CD4-positive, CD25-positive, alpha-beta regulatory T cell (primary cell): ENCODE data around the gene MISP. TPM values are rescaled to one million over a fixed set of nuclear protein-coding genes. Genes with fewer than 3 reads are reported as not detected.

Experiments
- ATAC-seq, 2 donors: fragments of 150-1000 bp; cut with Tn5 transposase; one replicate each; pipeline ENCODE4 v1.10.0; 2021; ENCODE audit warnings: low read depth in 2 of 2, moderate number of reproducible peaks in 2 of 2, moderate library complexity in 1 of 2
- DNase-seq, 3 donors: peaks; one replicate each; pipeline versions ENCODE4 v3.0.0 to v3.0.0-alpha.2; 2012 to 2022; ENCODE audit warnings: mixed read lengths in 1 of 3
- H3K27ac ChIP-seq: one replicate; pipeline ENCODE4 v1.7.0; 2013; ENCODE audit warnings: mild to moderate bottlenecking, low read length; ENCODE audit not compliant: insufficient read depth, poor library complexity, severe bottlenecking
- H3K27me3 ChIP-seq: one replicate; pipeline ENCODE4 v1.7.0; 2013; ENCODE audit warnings: low read length; ENCODE audit not compliant: control insufficient read depth, insufficient read depth
- H3K36me3 ChIP-seq: one replicate; pipeline ENCODE4 v1.7.0; 2013; ENCODE audit warnings: mild to moderate bottlenecking, low read length, moderate library complexity; ENCODE audit not compliant: control insufficient read depth, insufficient read depth
- H3K4me1 ChIP-seq: 2 replicates; pipeline ENCODE4 v1.7.0; 2013; ENCODE audit warnings: mild to moderate bottlenecking, low read length; ENCODE audit not compliant: insufficient read depth, control insufficient read depth, poor library complexity, severe bottlenecking
- H3K4me3 ChIP-seq: one replicate; pipeline ENCODE4 v1.7.0; 2013; ENCODE audit warnings: low read depth, mild to moderate bottlenecking, low read length, moderate library complexity
- H3K9me3 ChIP-seq, 2 experiments: 1 replicate in 1 of 2; 2 replicates in 1 of 2; pipeline ENCODE4 v1.7.0; 2013; ENCODE audit warnings: low read length in 2 of 2, mild to moderate bottlenecking in 1 of 2, moderate library complexity in 1 of 2; ENCODE audit not compliant: control insufficient read depth in 2 of 2
- H3K27ac Mint-ChIP-seq, 3 donors: one replicate each; pipeline ENCODE4 v1.8.0; 2020 to 2022; ENCODE audit warnings: mild to moderate bottlenecking in 3 of 3, mixed read lengths in 3 of 3, moderate library complexity in 2 of 3
- H3K27me3 Mint-ChIP-seq: one replicate; pipeline ENCODE4 v1.8.0; 2022; ENCODE audit warnings: mild to moderate bottlenecking, mixed read lengths
- H3K36me3 Mint-ChIP-seq: one replicate; pipeline ENCODE4 v1.8.0; 2020; ENCODE audit warnings: mixed read lengths
- H3K4me1 Mint-ChIP-seq, 4 donors: one replicate each; pipeline ENCODE4 v1.8.0; 2020 to 2022; ENCODE audit warnings: mixed read lengths in 4 of 4, mild to moderate bottlenecking in 1 of 4
- H3K4me3 Mint-ChIP-seq, 4 donors: one replicate each; pipeline ENCODE4 v1.8.0; 2020 to 2022; ENCODE audit warnings: mild to moderate bottlenecking in 4 of 4, mixed read lengths in 4 of 4, moderate library complexity in 3 of 4
- H3K9me3 Mint-ChIP-seq, 7 donors: one replicate each; pipeline ENCODE4 v1.8.0; 2020 to 2022; ENCODE audit warnings: mixed read lengths in 7 of 7, mild to moderate bottlenecking in 3 of 7, moderate library complexity in 2 of 7
- polyA plus RNA-seq, 4 donors: library from polyadenylated mRNA; unstranded; fragments of 300-500 nt; fragmentation: Illumina TruSeq; gene quantifications; one replicate each; pipeline ENCODE4 v1.2.3, GENCODE V29; 2021
- total RNA-seq: library from RNA; stranded (reverse); gene quantifications from one replicate; pipeline ENCODE4 v1.2.3, GENCODE V29; 2022

MISP gene
- total and polyA plus RNA-seq, 5 donors from 2014 or later: not detected

DNA sequence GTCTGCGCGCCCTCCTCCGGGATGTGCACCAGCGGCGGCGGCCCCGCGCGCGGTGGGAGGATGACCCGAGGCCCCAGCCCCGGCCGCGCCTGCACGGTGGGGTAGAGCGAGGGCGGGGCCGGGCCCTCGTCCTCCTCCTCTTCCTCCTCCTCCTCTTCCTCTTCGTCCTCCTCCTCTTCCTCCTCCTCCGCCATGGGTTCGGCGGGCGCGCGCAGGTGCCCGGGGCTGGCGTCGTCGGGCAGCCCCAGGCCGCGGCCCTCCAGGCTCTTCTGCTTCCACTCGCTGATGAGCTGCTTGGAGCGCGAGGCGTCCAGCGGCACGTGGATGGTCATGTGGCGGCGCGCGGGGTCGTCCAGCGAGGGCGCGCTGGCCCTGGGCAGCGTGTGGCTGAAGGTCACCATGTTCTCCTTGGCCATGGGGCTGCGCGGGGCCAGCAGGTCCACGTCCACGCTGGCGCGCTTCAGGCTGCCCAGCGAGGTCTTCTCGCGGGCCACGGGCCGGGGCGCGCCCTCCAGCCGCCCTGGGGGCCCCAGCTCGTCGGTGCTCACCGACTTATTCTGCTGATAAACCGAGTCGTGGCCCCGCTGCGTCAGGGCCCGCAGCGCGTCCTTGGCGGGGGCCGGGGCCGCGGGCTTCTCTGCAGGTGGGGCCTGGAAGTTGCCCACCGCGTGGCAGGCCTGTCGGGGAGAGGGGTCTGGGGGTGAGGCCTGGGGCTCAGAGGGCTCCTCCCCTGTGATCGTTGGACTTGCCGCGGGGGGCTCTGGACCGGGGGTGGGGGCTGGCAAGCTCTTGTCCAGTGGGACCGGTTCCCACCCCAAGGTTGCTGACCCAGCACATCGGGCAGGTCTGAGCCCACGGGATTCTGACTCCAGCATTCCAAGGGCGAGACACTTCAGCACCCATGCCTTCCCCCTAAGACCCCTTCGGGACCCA lies 62.6 kb downstream of the MISP start:
- peaks cover 0 to 2% (median 0%) of the 10 kb centered on the region in 4 donors for H3K4me1 Mint-ChIP-seq
- H3K27ac Mint-ChIP-seq: no peak overlapping the region
- Histone ChIP-seq H3K9me3 (no peaks in the 10 kb centered on the region), H3K36me3 (peaks cover 35% of the 10 kb centered on the region), H3K4me3 (no peak overlapping the region), H3K4me1 (no peaks in the 10 kb centered on the region), H3K27ac (no peak overlapping the region), H3K27me3 (no peaks in the 10 kb centered on the region)
- no peak overlapping the region for H3K4me3 Mint-ChIP-seq
- ATAC-seq (no peak), DNase-seq (no peak)
- peaks cover 0 to 2% (median 0%) of the 10 kb centered on the region in 7 donors for H3K9me3 Mint-ChIP-seq
- peaks cover 8% of the 10 kb centered on the region for H3K36me3 Mint-ChIP-seq
- no peaks in the 10 kb centered on the region for H3K27me3 Mint-ChIP-seq

Other genes with a start within 250 kb of the MISP start
- gene TPGS1, start 243.6 kb upstream of the MISP start, total RNA-seq: 19.3 TPM
- gene TPGS1, start 243.6 kb upstream of the MISP start, polyA plus RNA-seq: 10 to 100 TPM; 18.2 to 44.4 (median 37.3) TPM
- 39.2 TPM for gene CDC34, start 219.4 kb upstream of the MISP start, total RNA-seq
- gene CDC34, start 219.4 kb upstream of the MISP start, polyA plus RNA-seq: 10 to 100 TPM; 32.2 to 37.8 (median 34.8) TPM
- 38.3 TPM for gene GZMM, start 207.1 kb upstream of the MISP start, total RNA-seq
- gene GZMM, start 207.1 kb upstream of the MISP start, polyA plus RNA-seq: 100 to 1,000 TPM in 1 of 4 donors, 10 to 100 TPM in 3; 61.5 to 124 (median 90.0) TPM
- gene BSG, start 178.5 kb upstream of the MISP start, total RNA-seq: 132 TPM
- 100 to 1,000 TPM; 282 to 338 (median 300) TPM for gene BSG, start 178.5 kb upstream of the MISP start, polyA plus RNA-seq
- gene HCN2, start 161.2 kb upstream of the MISP start, total RNA-seq: 1.2 TPM
- gene HCN2, start 161.2 kb upstream of the MISP start, polyA plus RNA-seq: not detected
- gene POLRMT, start 117.6 kb upstream of the MISP start, total RNA-seq: 62.9 TPM
- 10 to 100 TPM; 25.4 to 38.1 (median 34.1) TPM for gene POLRMT, start 117.6 kb upstream of the MISP start, polyA plus RNA-seq
- gene FGF22, start 111.2 kb upstream of the MISP start, total RNA-seq: 0.81 TPM
- under 1 TPM in 1 of 4 donors, not detected in 3; 0.17 TPM for gene FGF22, start 111.2 kb upstream of the MISP start, polyA plus RNA-seq
- gene RNF126, start 87.9 kb upstream of the MISP start, total RNA-seq: 124 TPM
- 10 to 100 TPM; 57.2 to 80.8 (median 76.9) TPM for gene RNF126, start 87.9 kb upstream of the MISP start, polyA plus RNA-seq
- gene FSTL3, start 74.7 kb upstream of the MISP start, total RNA-seq: 0.64 TPM
- 1 to 10 TPM in 1 of 4 donors, under 1 TPM in 3; 0.55 to 2.1 (median 0.71) TPM for gene FSTL3, start 74.7 kb upstream of the MISP start, polyA plus RNA-seq
- 3.3 TPM for gene PRSS57, start 55.7 kb upstream of the MISP start, total RNA-seq
- gene PRSS57, start 55.7 kb upstream of the MISP start, polyA plus RNA-seq: not detected
- not detected for gene PALM, start 42.2 kb upstream of the MISP start, total RNA-seq
- gene PALM, start 42.2 kb upstream of the MISP start, polyA plus RNA-seq: not detected
- 308 TPM for gene PTBP1, start 46.3 kb downstream of the MISP start, total RNA-seq
- gene PTBP1, start 46.3 kb downstream of the MISP start, polyA plus RNA-seq: 100 to 1,000 TPM; 108 to 132 (median 126) TPM
- not detected for gene PLPPR3, start 70.8 kb downstream of the MISP start, total RNA-seq
- gene PLPPR3, start 70.8 kb downstream of the MISP start, polyA plus RNA-seq: not detected
- gene AZU1, start 76.7 kb downstream of the MISP start, total RNA-seq: 0.59 TPM
- gene AZU1, start 76.7 kb downstream of the MISP start, polyA plus RNA-seq: not detected
- not detected for gene PRTN3, start 89.9 kb downstream of the MISP start, total RNA-seq
- gene PRTN3, start 89.9 kb downstream of the MISP start, polyA plus RNA-seq: not detected
- gene ELANE, start 101.2 kb downstream of the MISP start, total RNA-seq: not detected
- gene ELANE, start 101.2 kb downstream of the MISP start, polyA plus RNA-seq: not detected
- gene CFD, start 108.6 kb downstream of the MISP start, total RNA-seq: 1.9 TPM
- 1 to 10 TPM; 2.0 to 6.4 (median 2.5) TPM for gene CFD, start 108.6 kb downstream of the MISP start, polyA plus RNA-seq
- 71.5 TPM for gene MED16, start 142.1 kb downstream of the MISP start, total RNA-seq
- gene MED16, start 142.1 kb downstream of the MISP start, polyA plus RNA-seq: 10 to 100 TPM; 61.9 to 91.7 (median 81.4) TPM
- gene RNU6-9, start 142.4 kb downstream of the MISP start, total RNA-seq: not detected
- gene RNU6-9, start 142.4 kb downstream of the MISP start, polyA plus RNA-seq: not detected
- gene R3HDM4, start 162.1 kb downstream of the MISP start, total RNA-seq: 266 TPM
- gene R3HDM4, start 162.1 kb downstream of the MISP start, polyA plus RNA-seq: 100 to 1,000 TPM; 249 to 283 (median 267) TPM
- 0.86 TPM for gene KISS1R, start 166.2 kb downstream of the MISP start, total RNA-seq
- gene KISS1R, start 166.2 kb downstream of the MISP start, polyA plus RNA-seq: 1 to 10 TPM in 1 of 4 donors, under 1 TPM in 2, not detected in 1; 0.21 to 1.2 (median 0.48) TPM
- 14.4 TPM for gene ARID3A, start 174.9 kb downstream of the MISP start, total RNA-seq
- gene ARID3A, start 174.9 kb downstream of the MISP start, polyA plus RNA-seq: 1 to 10 TPM in 2 of 4 donors, under 1 TPM in 2; 0.63 to 1.4 (median 0.99) TPM
- 23.8 TPM for gene WDR18, start 233.2 kb downstream of the MISP start, total RNA-seq
- 10 to 100 TPM; 55.4 to 71.1 (median 64.9) TPM for gene WDR18, start 233.2 kb downstream of the MISP start, polyA plus RNA-seq
- gene GRIN3B, start 249.3 kb downstream of the MISP start, total RNA-seq: not detected
- not detected for gene GRIN3B, start 249.3 kb downstream of the MISP start, polyA plus RNA-seq